Pancreas (tissue), 10 donors: Measurements from ENCODE around the gene MYH14. TPM values are rescaled to one million over a fixed set of nuclear protein-coding genes. Genes with fewer than 3 reads are reported as not detected.

Experiments used
- ATAC-seq, 4 donors: fragments of 200-7000 bp; cut with Tn5 transposase; one replicate each; pipeline versions ENCODE4 v1.8.0 to v1.9.1; 2020; ENCODE audit warnings: mild to moderate bottlenecking in 4 of 4, moderate library complexity in 4 of 4
- DNase-seq, 6 donors: peaks; one replicate each; pipeline ENCODE4 v3.0.0-alpha.2; 2020
- FAIRE-seq: peaks from 2 replicates; lab custom pipeline; 2012; peaks lifted over from hg19 to GRCh38; lab: Jason Lieb, UNC
- H3K27ac ChIP-seq, 4 donors: fragments of 200-600 bp; sonication (generic); 1 replicate in 3 of 4; 2 replicates in 1 of 4; pipeline versions ENCODE4 v1.5.0 to v1.8.0; 2020
- H3K27me3 ChIP-seq, 4 donors: fragments of 200-600 bp; one replicate each; pipeline ENCODE4 v1.8.0; 2021
- H3K36me3 ChIP-seq, 3 donors: fragments of 200-600 bp; sonication (generic) in 1 of 3; one replicate each; pipeline versions ENCODE4 v1.5.0 to v1.8.0; 2020 to 2021
- H3K4me1 ChIP-seq, 3 donors: fragments of 200-600 bp; one replicate each; pipeline ENCODE4 v1.8.0; 2021
- H3K4me3 ChIP-seq, 4 donors: fragments of 200-600 bp; sonication (generic) in 2 of 4; one replicate each; pipeline versions ENCODE4 v1.5.0 to v1.8.0; 2020 to 2021
- H3K9me3 ChIP-seq, 4 donors: fragments of 200-600 bp; one replicate each; pipeline ENCODE4 v1.8.0; 2021
- CTCF ChIP-seq, 4 donors: fragments of 200-600 bp; sonication (generic) in 3 of 4; IDR thresholded peaks; one replicate each; pipeline versions ENCODE4 v1.5.0 to v1.8.0; 2021; ENCODE audit warnings: antibody characterized with exemption in 4 of 4
- WGBS, 2 donors: extraction: QIAGEN DNeasy Blood & Tissue Kit; methylation state at CpG; one replicate each; pipeline ENCODE4 v1.1.7; 2013; 5-methylcytosine and 5-hydroxymethylcytosine counted together
- intact Hi-C, 3 donors: fragments of 100-400 bp; cut with DNase I; formaldehyde crosslinking; loops; one replicate each; pipeline versions ENCODE4 v1.11.1 to v1.14.2; 2022
- polyA plus RNA-seq, 2 donors: library from polyadenylated mRNA; stranded (reverse); fragments of 200-250 nt; gene quantifications; one replicate each; pipeline ENCODE4 v1.2.3, GENCODE V29; 2013
- total RNA-seq, 6 donors: library from RNA; stranded (reverse); fragmentation: NEBNext Ultra II Directional in 4 of 6; extraction: Animal tissue kit (Norgen Biotek cat#: 25700) in 4 of 6; gene quantifications; one replicate each; pipeline versions ENCODE4 v1.2.1 to v1.2.4, GENCODE V29; 2021 to 2023
- donor health status: healthy with polysubstance abuse.
- donor health status: DM: no; HTN: no; CAD: no; lungs with moderate emphysema.
- donor health status: DM: no; HTN: no; CAD: no.
- donor health status: control.
- donor health status: control.
- donor health status: Bipolar disorder and iron deficiency.
- donor health status: DM: yes; HTN: yes; CAD: no.
- donor health status: DM: no; HTN: no; CAD: no.
- donor health status: DM: no; HTN: no; CAD: no.
- donor health status: DM: yes; HTN: yes; CAD: no.

Gene MYH14
- total and polyA plus RNA-seq, 8 donors: 21.4 to 75.7 (median 34.4) TPM

- DNase-seq (no peak), FAIRE-seq (no peak), ATAC-seq (no peak)
- intact Hi-C loops: no loop called here
- TF ChIP-seq CTCF (IDR thresholded peaks at IDR 0.05): no peak
- Histone ChIP-seq H3K9me3 (no peaks in the 10 kb centered on the region), H3K36me3 (peaks cover 0 to 48% (median 0%) of the 10 kb centered on the region in 3 donors), H3K4me1 (no peaks in the 10 kb centered on the region), H3K4me3 (no peak overlapping the region), H3K27ac (no peak overlapping the region), H3K27me3 (no peaks in the 10 kb centered on the region)
- WGBS, 2 donors: 79 to 85% methylated on average over 3 of the region's 3 CpGs
Observed at GRCh38 chr19:50280983-50281382, 77.6 kb downstream of the MYH14 start.

GRCh38 chr19:50281491-50281890 lies 78.1 kb downstream of the MYH14 start:
- peaks cover 0 to 47% (median 0%) of the 10 kb centered on the region in 3 donors for H3K36me3 ChIP-seq
- FAIRE-seq: no peak

GRCh38 chr19:50285833-50286232 lies 82.4 kb downstream of the MYH14 start:
- no peak for TF ChIP-seq CTCF (IDR thresholded peaks at IDR 0.05)
- Histone ChIP-seq H3K4me1 (no peaks in the 10 kb centered on the region), H3K4me3 (no peak overlapping the region), H3K27me3 (no peaks in the 10 kb centered on the region), H3K9me3 (no peaks in the 10 kb centered on the region), H3K27ac (no peak overlapping the region), H3K36me3 (peaks cover 0 to 61% (median 0%) of the 10 kb centered on the region in 3 donors)
- no peak for DNase-seq
- no peak for FAIRE-seq
- 92 to 94% methylated on average over 2 of the region's 2 CpGs for WGBS, 2 donors
- intact Hi-C loops: no loop called here
- no peak for ATAC-seq

More at GRCh38 chr19:50281491-50281890, 78.1 kb downstream of the MYH14 start:
- Histone ChIP-seq H3K9me3 (no peaks in the 10 kb centered on the region), H3K27me3 (no peaks in the 10 kb centered on the region), H3K27ac (no peak overlapping the region), H3K4me1 (no peaks in the 10 kb centered on the region), H3K4me3 (no peak overlapping the region)
- no peak for TF ChIP-seq CTCF (IDR thresholded peaks at IDR 0.05)
- intact Hi-C loops: no loop called here
- 94% methylated on average over 19 to 22 of the region's 22 CpGs for WGBS, 2 donors
- ATAC-seq (no peak), DNase-seq (no peak)

GRCh38 chr19:50286443-50286842 lies 83.0 kb downstream of the MYH14 start:
- Histone ChIP-seq H3K27ac (no peak overlapping the region), H3K4me3 (no peak overlapping the region), H3K9me3 (no peaks in the 10 kb centered on the region), H3K4me1 (no peaks in the 10 kb centered on the region), H3K27me3 (no peaks in the 10 kb centered on the region), H3K36me3 (peaks cover 0 to 62% (median 0%) of the 10 kb centered on the region in 3 donors)
- no peak for TF ChIP-seq CTCF (IDR thresholded peaks at IDR 0.05)
- no peak for FAIRE-seq
- no peak for ATAC-seq
- intact Hi-C loops: no loop called here
- no peak for DNase-seq
- WGBS, 2 donors: 92 to 94% methylated on average over 18 of the region's 18 CpGs

GRCh38 chr19:50287331-50287730 lies 83.9 kb downstream of the MYH14 start:
- ATAC-seq (no peak), DNase-seq (no peak), FAIRE-seq (no peak)
- H3K4me3 ChIP-seq: no peak overlapping the region
- H3K36me3 ChIP-seq: peaks cover 0 to 54% (median 0%) of the 10 kb centered on the region in 3 donors
- WGBS, 2 donors: 89 to 95% methylated on average over 2 of the region's 2 CpGs
- no peaks in the 10 kb centered on the region for H3K4me1 ChIP-seq
- H3K27ac ChIP-seq: no peak overlapping the region
- intact Hi-C loops: no loop called here
- TF ChIP-seq CTCF (IDR thresholded peaks at IDR 0.05): no peak
- H3K9me3 ChIP-seq: no peaks in the 10 kb centered on the region
- H3K27me3 ChIP-seq: no peaks in the 10 kb centered on the region
